Peyer's patch (tissue), 4 donors: Measurements from ENCODE around the gene IL9. TPM values are rescaled to one million over a fixed set of nuclear protein-coding genes. Genes with fewer than 3 reads are reported as not detected.

Source experiments
- DNase-seq, 3 donors: peaks; one replicate each; pipeline ENCODE4 v3.0.0-alpha.2; 2017 to 2019
- H3K27ac ChIP-seq, 4 donors: fragments of 200-600 bp; sonication (generic); one replicate each; pipeline ENCODE4 v1.5.1; 2016 to 2019
- H3K27me3 ChIP-seq, 2 donors: fragments of 200-600 bp; sonication (generic); one replicate each; pipeline ENCODE4 v1.5.1; 2019
- H3K36me3 ChIP-seq, 3 donors: fragments of 200-600 bp; sonication (generic); one replicate each; pipeline ENCODE4 v1.5.1; 2016 to 2019
- H3K4me1 ChIP-seq, 4 donors: fragments of 200-600 bp; sonication (generic); one replicate each; pipeline ENCODE4 v1.5.1; 2016 to 2019
- H3K4me3 ChIP-seq, 4 donors: fragments of 200-600 bp; sonication (generic); 1 replicate in 3 of 4; 2 replicates in 1 of 4; pipeline ENCODE4 v1.5.1; 2016 to 2019; ENCODE audit warnings: mild to moderate bottlenecking in 1 of 4
- H3K9me3 ChIP-seq, 4 donors: fragments of 200-600 bp; sonication (generic); one replicate each; pipeline ENCODE4 v1.5.1; 2016 to 2019; ENCODE audit warnings: mild to moderate bottlenecking in 1 of 4
- CTCF ChIP-seq, 6 experiments: fragments of 450-650 bp in 4 of 6; fragments of 200-600 bp in 2 of 6; sonication (generic) in 1 of 6; IDR thresholded peaks; one replicate each; pipeline ENCODE4 v1.5.1; 2017 to 2019; ENCODE audit warnings: antibody characterized with exemption in 6 of 6, mild to moderate bottlenecking in 3 of 6, moderate library complexity in 1 of 6
- POLR2A ChIP-seq, 2 donors: fragments of 450-650 bp; IDR thresholded peaks; one replicate each; pipeline ENCODE4 v1.5.1; 2017; ENCODE audit warnings: antibody characterized with exemption in 2 of 2, mild to moderate bottlenecking in 2 of 2, moderate library complexity in 2 of 2
- total RNA-seq, 4 donors: library from RNA; depleted of rRNA; stranded (reverse); fragments of >200 nt; gene quantifications; one replicate each; pipeline ENCODE4 v1.1.0, GENCODE V29; 2016

IL9 gene
- total RNA-seq, 4 donors from 2014 or later: not detected

- no peak for DNase-seq
- Histone ChIP-seq H3K4me3 (no peak overlapping the region), H3K4me1 (no peaks in the 10 kb centered on the region), H3K9me3 (no peaks in the 10 kb centered on the region), H3K36me3 (no peaks in the 10 kb centered on the region), H3K27ac (no peak overlapping the region), H3K27me3 (peaks cover 0 to 3% of the 10 kb centered on the region in 2 donors)
- TF ChIP-seq POLR2A (IDR thresholded peaks at IDR 0.05) (no peak), CTCF (IDR thresholded peaks at IDR 0.05) (no peak)
These were observed 24.6 kb upstream of the IL9 start for GRCh38 chr5:135920199-135920598.

GRCh38 chr5:135916638-135917263 is 21.1 kb upstream of the IL9 start:
- Histone ChIP-seq H3K27ac (no peak overlapping the region), H3K4me3 (no peak overlapping the region), H3K9me3 (no peaks in the 10 kb centered on the region), H3K36me3 (no peaks in the 10 kb centered on the region), H3K4me1 (no peaks in the 10 kb centered on the region), H3K27me3 (no peaks in the 10 kb centered on the region)
- no peak for DNase-seq
- TF ChIP-seq CTCF (IDR thresholded peaks at IDR 0.05) (no peak), POLR2A (IDR thresholded peaks at IDR 0.05) (no peak)

GRCh38 chr5:135915466-135916001 is 19.9 kb upstream of the IL9 start:
- H3K27ac ChIP-seq: no peak overlapping the region
- TF ChIP-seq CTCF (IDR thresholded peaks at IDR 0.05): no peak

DNA sequence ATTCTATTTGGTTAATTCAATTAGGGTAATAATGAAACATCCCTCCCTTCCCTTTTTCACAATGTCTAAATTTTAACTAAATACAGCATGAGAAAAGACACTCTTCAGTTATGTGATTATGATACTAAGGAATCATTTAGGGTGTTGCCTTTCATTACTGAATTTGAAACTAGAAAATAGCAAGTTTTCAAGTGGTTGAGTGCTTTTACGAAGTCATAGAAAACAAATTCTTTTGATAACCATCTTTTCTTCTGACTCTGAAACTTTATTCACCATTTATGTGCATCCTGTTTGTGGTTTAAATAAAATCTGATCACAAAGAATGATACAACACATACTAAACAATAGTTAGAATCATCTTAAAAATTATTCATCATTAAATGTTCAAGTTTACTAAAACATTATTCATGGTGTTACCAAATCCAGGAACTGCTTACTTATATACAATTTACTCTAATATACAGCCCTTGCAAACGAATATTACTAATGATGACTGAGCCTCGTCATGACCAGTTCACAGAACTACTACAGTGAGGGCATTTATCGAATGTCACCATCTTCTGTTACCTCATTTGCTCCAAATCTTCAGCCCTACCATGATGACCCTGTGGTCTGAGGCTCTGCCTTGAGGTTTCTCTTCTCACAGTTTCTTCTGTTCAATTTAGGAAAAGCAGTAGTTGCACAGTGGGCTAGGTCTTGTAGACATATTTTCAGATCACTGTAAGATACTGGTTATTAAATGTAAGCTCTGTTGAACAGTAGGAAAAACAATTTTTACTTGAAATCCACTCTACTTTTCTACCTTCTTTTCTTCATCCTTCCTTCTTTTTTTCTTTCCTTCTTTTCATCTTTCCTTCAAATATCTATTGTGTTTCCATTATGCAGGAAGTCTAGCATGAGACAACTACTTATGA is 18.3 kb upstream of the IL9 start:
- H3K4me3 ChIP-seq: no peak overlapping the region
- TF ChIP-seq POLR2A (IDR thresholded peaks at IDR 0.05): no peak
- TF ChIP-seq CTCF (IDR thresholded peaks at IDR 0.05): no peak
- H3K36me3 ChIP-seq: no peaks in the 10 kb centered on the region
- H3K27me3 ChIP-seq: no peaks in the 10 kb centered on the region
- H3K9me3 ChIP-seq: no peaks in the 10 kb centered on the region
- H3K4me1 ChIP-seq: no peaks in the 10 kb centered on the region
- H3K27ac ChIP-seq: no peak overlapping the region
- DNase-seq: no peak

More at GRCh38 chr5:135915466-135916001, 19.9 kb upstream of the IL9 start:
- no peaks in the 10 kb centered on the region for H3K4me1 ChIP-seq
- H3K9me3 ChIP-seq: no peaks in the 10 kb centered on the region
- no peak overlapping the region for H3K4me3 ChIP-seq
- H3K27me3 ChIP-seq: no peaks in the 10 kb centered on the region
- no peaks in the 10 kb centered on the region for H3K36me3 ChIP-seq
- DNase-seq: no peak

GRCh38 chr5:135905144-135905543 is 9.5 kb upstream of the IL9 start:
- H3K27me3 ChIP-seq: no peaks in the 10 kb centered on the region
- no peak overlapping the region for H3K27ac ChIP-seq
- no peaks in the 10 kb centered on the region for H3K36me3 ChIP-seq
- DNase-seq: no peak
- no peaks in the 10 kb centered on the region for H3K4me1 ChIP-seq
- TF ChIP-seq CTCF (IDR thresholded peaks at IDR 0.05) (no peak), POLR2A (IDR thresholded peaks at IDR 0.05) (no peak)
- no peaks in the 10 kb centered on the region for H3K9me3 ChIP-seq
- no peak overlapping the region for H3K4me3 ChIP-seq
